Endometrium (tissue), 2 donors: ENCODE data around the gene NT5DC2.

Source experiments
- FAIRE-seq: peaks from 2 replicates; lab custom pipeline; 2012; peaks lifted over from hg19 to GRCh38; lab: Jason Lieb, UNC
- donor health status: control.
- donor health status: control.

NT5DC2 gene

DNA sequence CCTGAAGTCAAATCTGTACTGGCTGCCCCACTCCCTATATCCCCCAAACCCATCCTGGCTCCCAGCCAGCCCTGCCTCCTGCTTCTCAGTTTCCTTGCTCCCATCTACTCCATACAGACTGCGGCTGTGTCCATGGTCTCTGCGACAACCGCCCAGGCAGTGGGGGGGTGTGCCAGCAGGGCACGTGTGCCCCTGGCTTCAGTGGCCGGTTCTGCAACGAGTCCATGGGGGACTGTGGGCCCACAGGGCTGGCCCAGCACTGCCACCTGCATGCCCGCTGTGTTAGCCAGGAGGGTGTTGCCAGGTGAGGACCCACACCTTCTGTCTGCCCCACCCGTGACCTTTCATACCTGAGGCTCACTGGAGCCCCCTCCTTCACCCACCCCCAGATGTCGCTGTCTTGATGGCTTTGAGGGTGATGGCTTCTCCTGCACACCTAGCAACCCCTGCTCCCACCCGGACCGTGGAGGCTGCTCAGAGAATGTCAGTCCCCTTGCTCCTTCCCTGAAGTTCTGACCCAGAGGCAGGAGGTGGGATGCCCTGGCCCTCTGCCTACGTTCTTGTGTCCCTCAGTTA lies 23.8 kb downstream of the NT5DC2 start:
- FAIRE-seq = no peak

GRCh38 chr3:52507359-52507758 lies 26.3 kb downstream of the NT5DC2 start:
- no peak for FAIRE-seq

DNA sequence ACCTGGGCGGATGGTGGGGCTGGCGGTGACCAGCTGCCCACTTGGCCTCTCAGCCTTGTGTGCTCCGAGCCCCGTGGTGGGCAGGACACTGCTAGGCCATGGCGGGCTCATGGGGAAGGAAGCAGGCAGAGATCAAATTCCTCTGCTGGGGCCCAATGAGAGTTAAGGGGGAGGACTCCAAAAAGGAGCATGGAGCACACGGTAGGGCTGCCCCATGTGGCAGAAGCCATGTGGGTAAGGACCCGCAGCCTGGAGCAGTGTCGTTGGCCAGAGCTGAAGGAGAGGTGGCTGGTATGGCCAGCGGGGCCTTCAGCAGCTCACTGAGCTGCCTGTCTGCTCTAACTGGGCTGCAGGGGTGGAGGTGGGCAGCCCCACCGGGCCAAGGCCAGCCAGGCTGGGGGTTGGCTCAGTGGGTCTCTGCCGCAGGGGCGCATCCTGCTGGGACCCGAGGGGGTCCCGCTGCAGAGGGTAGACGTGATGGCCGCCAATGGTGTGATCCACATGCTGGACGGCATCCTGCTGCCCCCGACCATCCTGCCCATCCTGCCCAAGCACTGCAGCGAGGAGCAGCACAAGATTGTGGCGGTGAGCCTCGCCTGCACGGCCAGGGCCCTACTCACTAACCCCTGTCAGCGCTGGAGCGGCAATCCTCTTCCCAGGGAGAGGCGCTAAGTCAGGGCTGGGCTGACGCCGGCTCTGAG lies 27.2 kb downstream of the NT5DC2 start:
- no peak for FAIRE-seq

DNA sequence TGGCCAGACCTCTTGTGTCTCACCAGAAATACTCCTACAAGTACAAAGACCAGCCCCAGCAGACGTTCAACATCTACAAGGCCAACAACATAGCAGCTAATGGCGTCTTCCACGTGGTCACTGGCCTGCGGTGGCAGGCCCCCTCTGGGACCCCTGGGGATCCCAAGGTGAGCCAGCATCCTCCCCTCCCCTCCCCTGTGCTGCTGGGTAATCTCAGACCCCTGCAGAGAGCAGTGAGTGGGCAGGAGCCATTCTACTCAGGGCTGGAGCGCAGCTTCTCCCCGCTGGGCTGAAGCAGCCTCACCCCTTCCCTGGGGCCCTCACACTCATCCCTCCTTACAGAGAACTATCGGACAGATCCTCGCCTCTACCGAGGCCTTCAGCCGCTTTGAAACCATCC lies 28.7 kb downstream of the NT5DC2 start:
- FAIRE-seq = no peak

DNA sequence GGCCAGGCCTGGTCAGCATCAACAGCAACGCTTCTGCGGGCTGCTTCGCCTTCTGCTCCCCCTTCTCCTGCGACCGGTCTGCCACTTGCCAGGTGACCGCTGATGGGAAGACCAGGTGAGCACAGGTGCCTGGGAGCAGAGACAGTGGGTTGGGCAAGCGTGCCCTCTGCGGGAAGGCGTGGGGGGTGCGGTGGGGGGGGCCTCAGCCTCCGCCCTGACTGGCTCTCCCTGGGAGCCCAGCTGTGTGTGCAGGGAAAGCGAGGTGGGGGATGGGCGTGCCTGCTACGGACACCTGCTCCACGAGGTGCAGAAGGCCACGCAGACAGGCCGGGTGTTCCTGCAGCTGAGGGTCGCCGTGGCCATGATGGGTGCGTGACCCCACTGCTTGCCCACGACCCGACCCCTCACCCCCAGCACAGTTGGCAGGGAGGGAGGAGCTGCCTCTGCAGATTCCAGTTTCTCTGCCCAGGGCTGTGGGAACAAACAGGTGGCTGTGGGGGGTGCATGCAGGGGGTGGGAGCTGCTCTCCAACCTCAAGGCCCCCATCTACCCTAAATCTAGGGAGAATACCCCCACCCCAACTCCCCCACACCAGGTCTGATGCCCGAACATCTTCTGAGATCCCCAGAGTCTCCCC lies 29.8 kb downstream of the NT5DC2 start:
- FAIRE-seq = no peak

GRCh38 chr3:52502808-52503350 lies 30.8 kb downstream of the NT5DC2 start:
- FAIRE-seq = no peak

GRCh38 chr3:52502001-52502400 lies 31.7 kb downstream of the NT5DC2 start:
- no peak for FAIRE-seq

DNA sequence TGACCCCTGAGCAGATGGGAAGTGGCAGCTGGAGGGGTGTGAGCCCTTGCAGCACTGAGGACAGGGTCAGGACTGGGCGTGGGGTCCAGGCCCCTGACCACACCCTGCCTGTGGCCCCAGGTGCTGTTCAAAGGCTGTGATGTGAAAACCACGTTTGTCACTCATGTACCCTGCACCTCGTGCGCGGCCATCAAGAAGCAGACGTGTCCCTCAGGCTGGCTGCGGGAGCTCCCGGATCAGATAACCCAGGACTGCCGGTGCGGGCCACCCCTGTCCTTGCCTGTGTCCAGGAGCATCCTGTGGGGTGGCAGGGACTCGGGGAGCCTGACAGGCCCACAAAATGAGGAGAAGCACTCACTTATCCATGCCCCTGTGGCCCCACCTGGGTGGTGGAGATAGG lies 32.6 kb downstream of the NT5DC2 start:
- FAIRE-seq = no peak

- FAIRE-seq = no peak
Measured at GRCh38 chr3:52498137-52499054, 35.3 kb downstream of the NT5DC2 start.

GRCh38 chr3:52495777-52496602 lies 37.7 kb downstream of the NT5DC2 start:
- no peak for FAIRE-seq

DNA sequence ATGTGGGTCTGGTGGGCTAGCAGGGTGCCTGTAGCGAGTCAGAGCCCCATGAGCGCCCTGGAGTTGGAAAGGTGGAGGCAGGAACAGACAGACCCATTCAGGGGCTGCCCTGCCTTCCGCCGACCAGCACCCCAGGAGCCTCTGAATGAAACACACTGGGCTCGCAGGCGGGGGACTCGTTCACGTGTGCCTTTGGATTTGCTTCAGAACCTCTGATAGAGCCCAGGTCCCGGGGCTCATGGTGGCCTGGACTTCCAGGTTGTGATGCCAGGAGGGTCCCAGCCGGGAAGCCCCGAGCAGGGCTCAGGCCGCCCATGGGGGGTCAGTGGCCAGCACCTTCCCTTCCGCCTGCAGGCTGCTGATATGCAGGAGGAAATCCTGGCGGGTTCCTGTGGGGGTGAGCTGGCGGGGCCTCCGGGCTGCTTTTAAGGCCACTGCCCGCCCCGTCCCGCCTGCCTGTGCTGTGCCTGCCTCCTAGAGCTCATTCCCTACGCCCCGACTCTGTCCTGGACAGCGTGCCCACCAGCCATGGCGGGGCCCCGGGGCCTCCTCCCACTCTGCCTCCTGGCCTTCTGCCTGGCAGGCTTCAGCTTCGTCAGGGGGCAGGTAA lies 38.7 kb downstream of the NT5DC2 start, which contains the start of gene STAB1:
Gene STAB1 (plus strand): TSS at position 453 of the 610 bp plus-strand sequence. CDS start 76 bp downstream, at position 529.
- FAIRE-seq = no peak

- no peak for FAIRE-seq
Measured at GRCh38 chr3:52494445-52494844, 39.2 kb downstream of the NT5DC2 start.

- no peak for FAIRE-seq
Measured at GRCh38 chr3:52493232-52494017, 40.2 kb downstream of the NT5DC2 start.

GRCh38 chr3:52492059-52492458 lies 41.6 kb downstream of the NT5DC2 start:
- no peak for FAIRE-seq

DNA sequence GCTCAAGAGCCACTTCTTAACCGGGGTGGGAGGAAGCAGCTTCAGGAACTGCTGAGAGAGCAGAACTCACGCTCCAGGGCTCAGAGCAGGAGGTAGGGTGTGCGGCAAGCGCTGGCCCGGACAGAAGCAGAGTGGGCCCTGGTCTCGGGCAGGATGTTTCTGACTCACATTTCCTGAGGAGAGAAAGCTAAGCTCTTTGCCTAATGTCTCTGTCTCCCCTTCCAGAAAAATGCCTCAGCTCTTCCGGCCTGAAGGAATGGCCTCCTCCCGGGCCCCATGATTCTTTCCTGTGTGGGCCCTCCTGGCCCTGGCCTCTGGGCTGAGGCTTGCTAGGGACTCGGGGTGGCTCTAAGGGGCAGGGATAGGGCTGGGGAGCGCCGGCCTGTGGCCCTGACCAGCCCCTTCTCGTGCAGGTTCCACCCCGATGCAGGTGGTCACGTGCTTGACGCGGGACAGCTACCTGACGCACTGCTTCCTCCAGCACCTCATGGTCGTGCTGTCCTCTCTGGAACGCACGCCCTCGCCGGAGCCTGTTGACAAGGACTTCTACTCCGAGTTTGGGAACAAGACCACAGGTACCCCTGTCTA lies 42.6 kb downstream of the NT5DC2 start:
- FAIRE-seq = no peak

GRCh38 chr3:52490035-52490938 lies 43.4 kb downstream of the NT5DC2 start:
- no peak for FAIRE-seq

DNA sequence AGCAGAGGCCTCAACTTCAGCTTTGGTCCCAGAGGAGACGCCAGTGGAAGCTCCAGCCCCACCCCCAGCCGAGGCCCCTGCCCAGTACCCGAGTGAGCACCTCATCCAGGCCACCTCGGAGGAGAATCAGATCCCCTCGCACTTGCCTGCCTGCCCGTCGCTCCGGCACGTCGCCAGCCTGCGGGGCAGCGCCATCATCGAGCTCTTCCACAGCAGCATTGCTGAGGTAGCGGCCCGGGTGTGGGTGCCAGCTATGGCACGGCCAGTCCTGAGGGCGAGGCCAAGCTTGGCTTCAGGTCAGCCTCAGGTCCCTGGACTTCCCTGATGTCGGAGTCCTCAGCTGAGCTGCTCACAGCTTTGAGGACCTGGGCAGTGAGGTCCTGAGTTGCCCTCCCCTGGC lies 44.2 kb downstream of the NT5DC2 start:
- no peak for FAIRE-seq

GRCh38 chr3:52488746-52489145 lies 44.9 kb downstream of the NT5DC2 start:
- no peak for FAIRE-seq
